ENCODE results near the gene ORC6.

GRCh38 chr16:46728806-46729205, 39.3 kb downstream of the ORC6 start:
- TF ChIP-seq CTCF (IDR thresholded peaks at IDR 0.05) (no peak), POLR2A (IDR thresholded peaks at IDR 0.05) (no peak)

Measured in ovary (tissue), 3 donors.